Measurements from ENCODE around the gene RC3H2. TPM values are rescaled to one million over a fixed set of nuclear protein-coding genes. Genes with fewer than 3 reads are reported as not detected.
"Not testable (repeated sequence)": the region's sequence is repeated elsewhere in the genome, so short reads cannot be mapped to it uniquely, and the experiment has no call there.

The RC3H2 gene
- total and polyA plus RNA-seq, 7 experiments from 2014 or later = 18.7 to 66.4 (median 53.9) TPM

GRCh38 chr9:122860319-122861142 is 44.6 kb downstream of the RC3H2 start:
- H3K4me1 ChIP-seq (ENCODE audit: control insufficient read depth in 2 of 2, insufficient read depth in 2 of 2, low read length in 2 of 2) = no peaks in the 10 kb centered on the region
- Mint-ChIP-seq H3K4me3 (no peak overlapping the region), H3K9me3 (peaks cover 0 to 1% (median 0%) of the 10 kb centered on the region in 11 donors), H3K27ac (no peak overlapping the region), H3K27me3 (no peaks in the 10 kb centered on the region), H3K36me3 (peaks cover 9 to 53% (median 30%) of the 10 kb centered on the region in 5 donors), H3K4me1 (peaks cover 0 to 6% (median 0%) of the 10 kb centered on the region in 7 donors)
- DNase-seq (no peak), ATAC-seq (no peak)
- ChIA-PET CTCF (no interaction called here), POLR2A (no interaction called here)
- no peaks in the 10 kb centered on the region for H3K9me3 ChIP-seq (ENCODE audit: control insufficient read depth in 2 of 3, low read length in 3 of 3)
- intact Hi-C loops (cut with micrococcal nuclease) = no loop called here
- H3K27ac ChIP-seq (ENCODE audit: low read depth, low read length) = no peak overlapping the region
- peaks cover 3 to 36% (median 5%) of the 10 kb centered on the region in 3 experiments for H3K36me3 ChIP-seq (ENCODE audit: control insufficient read depth in 2 of 3, insufficient read depth in 3 of 3, low read length in 3 of 3)
- H3K4me3 ChIP-seq (ENCODE audit: low read length) = no peak overlapping the region
- H3K27me3 ChIP-seq (ENCODE audit: control insufficient read depth in 2 of 2, insufficient read depth in 2 of 2, low read length in 2 of 2) = no peaks in the 10 kb centered on the region

- Histone ChIP-seq H3K36me3 (ENCODE audit: control insufficient read depth in 2 of 3, insufficient read depth in 3 of 3, low read length in 3 of 3) (peaks cover 9 to 53% (median 19%) of the 10 kb centered on the region in 3 experiments), H3K4me3 (ENCODE audit: low read length) (no peak overlapping the region), H3K27me3 (ENCODE audit: control insufficient read depth in 2 of 2, insufficient read depth in 2 of 2, low read length in 2 of 2) (no peaks in the 10 kb centered on the region), H3K4me1 (ENCODE audit: control insufficient read depth in 2 of 2, insufficient read depth in 2 of 2, low read length in 2 of 2) (no peaks in the 10 kb centered on the region), H3K27ac (ENCODE audit: low read depth, low read length) (no peak overlapping the region), H3K9me3 (ENCODE audit: control insufficient read depth in 2 of 3, low read length in 3 of 3) (no peaks in the 10 kb centered on the region)
- H3K9me3 Mint-ChIP-seq = peaks cover 0 to 1% (median 0%) of the 10 kb centered on the region in 11 donors
- H3K4me1 Mint-ChIP-seq = peaks cover 0 to 6% (median 0%) of the 10 kb centered on the region in 7 donors
- peaks cover 9 to 51% (median 38%) of the 10 kb centered on the region in 5 donors for H3K36me3 Mint-ChIP-seq
- intact Hi-C loops (cut with micrococcal nuclease) = no loop called here
- POLR2A ChIA-PET = no interaction called here
- ATAC-seq (peak; percentile 16), DNase-seq (no peak)
- H3K4me3 Mint-ChIP-seq = no peak overlapping the region
- H3K27ac Mint-ChIP-seq = peak overlapping the region in 3 of 9 donors; percentile 1 to 68 (median 26)
- H3K27me3 Mint-ChIP-seq = no peaks in the 10 kb centered on the region
- CTCF ChIA-PET = no interaction called here
These were observed 47.3 kb downstream of the RC3H2 start for GRCh38 chr9:122857815-122858214.

GRCh38 chr9:122852085-122852786 is 52.9 kb downstream of the RC3H2 start:
- H3K9me3 ChIP-seq (ENCODE audit: control insufficient read depth in 2 of 3, low read length in 3 of 3); H3K27ac ChIP-seq (ENCODE audit: low read depth, low read length); intact Hi-C loops (cut with micrococcal nuclease); ATAC-seq; H3K4me3 Mint-ChIP-seq; H3K27me3 ChIP-seq (ENCODE audit: control insufficient read depth in 2 of 2, insufficient read depth in 2 of 2, low read length in 2 of 2); H3K4me1 ChIP-seq (ENCODE audit: control insufficient read depth in 2 of 2, insufficient read depth in 2 of 2, low read length in 2 of 2); H3K4me3 ChIP-seq (ENCODE audit: low read length); CTCF ChIA-PET; DNase-seq; POLR2A ChIA-PET; H3K27me3 Mint-ChIP-seq; H3K27ac Mint-ChIP-seq; H3K9me3 Mint-ChIP-seq: not testable (repeated sequence)
- Mint-ChIP-seq H3K4me1 (peaks cover 6 to 26% (median 16%) of the 10 kb centered on the region in 7 donors), H3K36me3 (peaks cover 6 to 42% (median 41%) of the 10 kb centered on the region in 5 donors)
- peaks cover 5 to 53% (median 27%) of the 10 kb centered on the region in 3 experiments for H3K36me3 ChIP-seq (ENCODE audit: control insufficient read depth in 2 of 3, insufficient read depth in 3 of 3, low read length in 3 of 3)

GRCh38 chr9:122848256-122848943 is 56.8 kb downstream of the RC3H2 start:
- ATAC-seq = no peak
- Histone ChIP-seq H3K36me3 (ENCODE audit: control insufficient read depth in 2 of 3, insufficient read depth in 3 of 3, low read length in 3 of 3) (peaks cover 0 to 19% (median 15%) of the 10 kb centered on the region in 3 experiments), H3K27ac (ENCODE audit: low read depth, low read length) (peak overlapping the region; percentile 16), H3K9me3 (ENCODE audit: control insufficient read depth in 2 of 3, low read length in 3 of 3) (no peaks in the 10 kb centered on the region), H3K4me3 (ENCODE audit: low read length) (no peak overlapping the region), H3K27me3 (ENCODE audit: control insufficient read depth in 2 of 2, insufficient read depth in 2 of 2, low read length in 2 of 2) (no peaks in the 10 kb centered on the region), H3K4me1 (ENCODE audit: control insufficient read depth in 2 of 2, insufficient read depth in 2 of 2, low read length in 2 of 2) (peaks cover 0 to 17% of the 10 kb centered on the region in 2 donors)
- CTCF ChIA-PET = interaction anchor here (1.1 kb wide), 1 partner anchor 26 kb away, joined by 3 read pairs; no protein-coding TSS in a partner anchor
- DNase-seq = no peak
- peaks cover 17 to 60% (median 41%) of the 10 kb centered on the region in 7 donors for H3K4me1 Mint-ChIP-seq
- POLR2A ChIA-PET = interaction anchor here (0.9 to 1.7 kb wide), 2 partner anchors 13 to 20 kb away, joined by 4 to 6 read pairs; partner anchors contain the start of gene PDCL
- peak overlapping the region in 8 of 9 donors; percentile 51 to 91 (median 86) for H3K27ac Mint-ChIP-seq
- H3K36me3 Mint-ChIP-seq = peaks cover 6 to 45% (median 17%) of the 10 kb centered on the region in 5 donors
- no peak overlapping the region for H3K4me3 Mint-ChIP-seq
- H3K9me3 Mint-ChIP-seq = peaks cover 0 to 2% (median 0%) of the 10 kb centered on the region in 11 donors
- no peaks in the 10 kb centered on the region for H3K27me3 Mint-ChIP-seq
- intact Hi-C loops (cut with micrococcal nuclease) = no loop called here

GRCh38 chr9:122846371-122846940 is 58.7 kb downstream of the RC3H2 start:
- H3K4me3 Mint-ChIP-seq = peak overlapping the region in 8 of 10 donors; percentile 19 to 75 (median 54)
- peak; percentile 85 for ATAC-seq
- no peaks in the 10 kb centered on the region for H3K9me3 ChIP-seq (ENCODE audit: control insufficient read depth in 2 of 3, low read length in 3 of 3)
- H3K4me1 Mint-ChIP-seq = peaks cover 20 to 66% (median 41%) of the 10 kb centered on the region in 7 donors
- H3K27me3 ChIP-seq (ENCODE audit: control insufficient read depth in 2 of 2, insufficient read depth in 2 of 2, low read length in 2 of 2) = no peaks in the 10 kb centered on the region
- DNase-seq = peak in 7 of 9 donors; percentile 39 to 87 (median 82)
- H3K4me1 ChIP-seq (ENCODE audit: control insufficient read depth in 2 of 2, insufficient read depth in 2 of 2, low read length in 2 of 2) = peaks cover 0 to 17% of the 10 kb centered on the region in 2 donors
- H3K27ac Mint-ChIP-seq = peak overlapping the region; percentile 88 to 98 (median 91)
- no peaks in the 10 kb centered on the region for H3K27me3 Mint-ChIP-seq
- H3K9me3 Mint-ChIP-seq = peaks cover 0 to 2% (median 0%) of the 10 kb centered on the region in 11 donors
- peaks cover 0 to 18% (median 13%) of the 10 kb centered on the region in 3 experiments for H3K36me3 ChIP-seq (ENCODE audit: control insufficient read depth in 2 of 3, insufficient read depth in 3 of 3, low read length in 3 of 3)
- intact Hi-C loops (cut with micrococcal nuclease) = loop anchor here in 1 of 2 donors (1.0 to 2.0 kb wide), 2 partner anchors 11 to 18 kb away; partner anchors contain the start of gene PDCL
- no peak overlapping the region for H3K4me3 ChIP-seq (ENCODE audit: low read length)
- CTCF ChIA-PET = no interaction called here
- H3K36me3 Mint-ChIP-seq = peaks cover 6 to 46% (median 17%) of the 10 kb centered on the region in 5 donors
- peak overlapping the region; percentile 66 for H3K27ac ChIP-seq (ENCODE audit: low read depth, low read length)
- POLR2A ChIA-PET = interaction anchor here (0.6 kb wide), 1 partner anchor 11 kb away, joined by 3 read pairs; no protein-coding TSS in a partner anchor

All from naive thymus-derived CD4-positive, alpha-beta T cell (primary cell).